AG09309 (cell line): Measurements from ENCODE around the gene OGFOD1.
"Not testable (repeated sequence)": the region's sequence is repeated elsewhere in the genome, so short reads cannot be mapped to it uniquely, and the experiment has no call there.

ENCODE experiments used
- DNase-seq: peaks from one replicate; pipeline ENCODE4 v3.0.0-alpha.2; 2010; ENCODE audit warnings: low read depth
- H3K4me3 ChIP-seq: 2 replicates; pipeline ENCODE4 v1.5.1; 2011; ENCODE audit warnings: mild to moderate bottlenecking, low read depth, low read length, moderate library complexity; ENCODE audit not compliant: control insufficient read depth
- CTCF ChIP-seq: IDR thresholded peaks from 2 replicates; pipeline ENCODE4 v1.5.1; 2011; ENCODE audit warnings: mild to moderate bottlenecking, low read depth, low read length, inconsistent platforms; ENCODE audit not compliant: insufficient read depth, control insufficient read depth; ENCODE audit errors: missing control alignments

The OGFOD1 gene

DNA sequence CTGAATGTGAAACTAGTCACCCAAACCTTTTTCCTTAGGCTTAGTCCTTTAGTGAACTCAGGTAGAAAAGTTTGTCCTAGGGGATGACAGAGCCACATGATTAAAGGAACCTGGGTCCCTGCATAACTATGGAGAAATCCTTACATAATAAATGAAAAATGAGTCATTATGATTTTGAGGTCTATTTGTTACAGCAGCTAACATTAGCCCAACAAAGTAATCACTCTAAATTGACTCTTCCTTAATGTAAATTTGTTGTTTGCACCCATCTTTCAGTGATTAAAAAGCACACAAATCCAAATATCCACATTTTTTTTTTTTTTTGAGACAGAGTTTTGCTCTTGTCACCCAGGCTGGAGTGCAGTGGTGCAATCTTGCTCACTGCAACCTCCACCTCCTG lies 32.0 kb downstream of the OGFOD1 start:
- TF ChIP-seq CTCF: no peak
- no peak overlapping the region for H3K4me3 ChIP-seq
- no peak for DNase-seq

- no peak overlapping the region for H3K4me3 ChIP-seq
- no peak for TF ChIP-seq CTCF
- DNase-seq: no peak
Observed at GRCh38 chr16:56488035-56488434, 36.7 kb downstream of the OGFOD1 start.

DNA sequence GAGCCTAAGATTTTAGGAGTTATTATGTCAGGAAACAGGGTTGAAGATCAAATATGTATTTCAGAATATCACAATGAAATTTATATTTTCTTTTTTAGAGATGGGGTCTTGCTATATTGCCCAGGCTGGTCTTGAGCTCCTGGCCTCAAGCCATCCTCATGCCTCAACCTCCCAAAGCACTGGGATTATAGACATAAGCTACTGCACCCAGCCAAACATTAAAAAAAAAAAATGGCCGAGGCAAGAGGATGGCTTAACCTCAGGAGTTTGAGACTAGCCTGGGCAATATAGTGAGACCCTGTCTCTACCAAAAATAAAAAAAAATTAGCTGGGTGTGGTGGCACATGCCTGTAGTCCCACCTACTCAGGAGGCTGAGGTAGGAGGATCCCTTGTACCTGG lies 37.5 kb downstream of the OGFOD1 start:
- not testable (repeated sequence) for DNase-seq, H3K4me3 ChIP-seq

GRCh38 chr16:56491657-56492261 lies 40.4 kb downstream of the OGFOD1 start:
- no peak for TF ChIP-seq CTCF

DNA sequence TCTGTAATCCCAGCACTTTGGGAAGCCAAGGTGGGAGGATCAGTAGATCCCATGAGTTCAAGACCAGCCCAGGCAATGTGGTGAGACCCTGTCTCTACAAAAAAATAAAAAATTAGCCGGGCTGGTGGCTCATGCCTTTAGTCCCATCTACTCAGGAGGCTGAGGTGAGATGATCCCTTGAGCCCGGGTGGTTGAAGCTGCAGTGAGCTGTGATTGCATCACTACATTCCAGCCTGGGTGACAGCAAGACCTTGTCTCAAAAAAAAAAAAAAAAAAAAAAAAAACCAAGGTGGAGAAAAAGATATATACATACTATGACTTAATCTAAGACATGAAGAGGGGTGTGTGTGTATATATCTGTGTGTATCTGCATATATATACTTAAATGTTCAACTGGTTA lies 41.8 kb downstream of the OGFOD1 start:
- DNase-seq: no peak
- no peak for TF ChIP-seq CTCF

More at GRCh38 chr16:56491657-56492261, 40.4 kb downstream of the OGFOD1 start:
- no peak overlapping the region for H3K4me3 ChIP-seq
- no peak for DNase-seq

DNA sequence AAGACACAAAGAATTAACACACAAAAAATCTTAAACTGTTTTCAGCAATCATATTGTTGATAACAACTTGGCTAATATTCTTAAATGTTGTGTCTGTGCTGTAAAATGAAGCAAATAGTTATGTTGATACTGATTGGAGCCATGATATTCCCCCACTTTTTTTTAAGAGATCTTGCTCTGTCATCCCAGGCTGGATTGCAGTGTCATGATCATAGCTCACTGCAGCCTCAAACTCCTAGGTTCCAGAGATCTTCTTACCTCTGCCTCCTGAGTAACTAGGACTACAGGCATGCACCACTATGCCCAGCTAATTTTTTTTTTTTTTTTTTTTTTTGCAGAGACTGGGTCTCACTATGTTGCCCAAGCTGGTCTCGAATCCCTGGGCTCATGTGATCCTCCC lies 42.5 kb downstream of the OGFOD1 start:
- no peak overlapping the region for H3K4me3 ChIP-seq
- DNase-seq: no peak
- no peak for TF ChIP-seq CTCF

More for the DNA sequence above, 41.8 kb downstream of the OGFOD1 start:
- H3K4me3 ChIP-seq: no peak overlapping the region

GRCh38 chr16:56505181-56505580 lies 53.8 kb downstream of the OGFOD1 start:
- no peak for DNase-seq
- no peak for TF ChIP-seq CTCF

More at GRCh38 chr16:56505181-56505580, 53.8 kb downstream of the OGFOD1 start:
- H3K4me3 ChIP-seq: no peak overlapping the region
